Esophagus squamous epithelium (tissue), 4 donors: ENCODE measurements around the gene ADARB2.

Source experiments
- POLR2A ChIP-seq, 4 donors: fragments of 450-650 bp; IDR thresholded peaks; one replicate each; pipeline ENCODE4 v1.6.1; 2017; ENCODE audit warnings: antibody characterized with exemption in 4 of 4, mild to moderate bottlenecking in 4 of 4, moderate library complexity in 3 of 4
- TF ChIP-seq, protein P1 (sequence below), 6 experiments: fragments of 450-650 bp in 4 of 6; fragments of 200-600 bp in 2 of 6; sonication (generic) in 2 of 6; IDR thresholded peaks; one replicate each; pipeline ENCODE4 v1.5.1; 2016 to 2019; ENCODE audit warnings: antibody characterized with exemption in 6 of 6, mild to moderate bottlenecking in 4 of 6, moderate library complexity in 4 of 6

DNA sequence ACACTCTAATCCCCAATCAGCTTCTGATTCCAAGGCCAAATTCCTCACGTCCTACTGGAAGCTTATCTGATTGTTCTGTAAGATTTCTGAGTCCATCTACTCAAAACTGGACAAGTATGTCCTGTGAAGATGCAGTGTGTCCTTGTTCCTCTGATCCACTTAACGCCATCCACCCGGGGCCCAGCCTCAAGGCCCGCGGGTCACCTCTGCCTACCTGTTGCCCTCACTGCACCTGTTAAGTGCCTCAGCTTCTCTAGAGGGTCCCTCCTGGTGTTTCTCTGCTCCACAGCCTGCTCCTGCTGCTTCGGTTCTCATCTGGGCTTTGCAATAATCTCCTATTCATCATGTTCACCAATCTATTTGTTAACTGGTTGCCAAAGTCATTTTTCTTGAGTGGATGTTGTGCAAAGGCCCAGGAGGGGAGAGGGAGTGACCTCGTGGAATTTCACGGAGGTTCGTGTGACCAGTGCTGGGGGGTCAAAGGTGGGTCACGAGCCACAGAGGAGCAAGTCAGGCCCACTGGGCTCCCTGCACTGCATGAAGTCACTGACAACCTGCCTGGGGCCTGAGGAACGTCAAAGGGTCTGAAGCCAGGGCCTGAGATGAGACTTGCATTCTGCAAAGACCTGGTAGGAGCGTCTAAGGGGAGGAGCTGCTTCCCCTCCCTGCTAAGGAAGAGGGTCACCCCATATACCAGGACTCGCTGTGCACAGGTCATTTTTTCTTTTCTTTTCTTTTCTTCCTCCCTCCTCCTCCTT is 343.0 kb downstream of the ADARB2 start:
- TF ChIP-seq, protein P1, sequence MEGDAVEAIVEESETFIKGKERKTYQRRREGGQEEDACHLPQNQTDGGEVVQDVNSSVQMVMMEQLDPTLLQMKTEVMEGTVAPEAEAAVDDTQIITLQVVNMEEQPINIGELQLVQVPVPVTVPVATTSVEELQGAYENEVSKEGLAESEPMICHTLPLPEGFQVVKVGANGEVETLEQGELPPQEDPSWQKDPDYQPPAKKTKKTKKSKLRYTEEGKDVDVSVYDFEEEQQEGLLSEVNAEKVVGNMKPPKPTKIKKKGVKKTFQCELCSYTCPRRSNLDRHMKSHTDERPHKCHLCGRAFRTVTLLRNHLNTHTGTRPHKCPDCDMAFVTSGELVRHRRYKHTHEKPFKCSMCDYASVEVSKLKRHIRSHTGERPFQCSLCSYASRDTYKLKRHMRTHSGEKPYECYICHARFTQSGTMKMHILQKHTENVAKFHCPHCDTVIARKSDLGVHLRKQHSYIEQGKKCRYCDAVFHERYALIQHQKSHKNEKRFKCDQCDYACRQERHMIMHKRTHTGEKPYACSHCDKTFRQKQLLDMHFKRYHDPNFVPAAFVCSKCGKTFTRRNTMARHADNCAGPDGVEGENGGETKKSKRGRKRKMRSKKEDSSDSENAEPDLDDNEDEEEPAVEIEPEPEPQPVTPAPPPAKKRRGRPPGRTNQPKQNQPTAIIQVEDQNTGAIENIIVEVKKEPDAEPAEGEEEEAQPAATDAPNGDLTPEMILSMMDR (IDR thresholded peaks at IDR 0.05) = no peak
- no peak for TF ChIP-seq POLR2A (IDR thresholded peaks at IDR 0.05)
